GM19397 (cell line): ENCODE data around the gene PCYT1A.
"Not testable (repeated sequence)": the region's sequence is repeated elsewhere in the genome, so short reads cannot be mapped to it uniquely, and the experiment has no call there.

Source experiments
- ATAC-seq: cut with Tn5 transposase; IDR thresholded peaks from one replicate; pipeline ENCODE4 v1.9.1; 2021; ENCODE audit warnings: mild to moderate bottlenecking, moderate library complexity; ENCODE audit not compliant: unreplicated experiment

PCYT1A gene

GRCh38 chr3:196193736-196194541, 93.6 kb downstream of the PCYT1A start:
- ATAC-seq = no peak

GRCh38 chr3:196193133-196193735, 94.3 kb downstream of the PCYT1A start:
- no peak for ATAC-seq

GRCh38 chr3:196192524-196193051, 94.9 kb downstream of the PCYT1A start:
- peak; percentile 25 for ATAC-seq

GRCh38 chr3:196192036-196192523, 95.4 kb downstream of the PCYT1A start:
- ATAC-seq = peak; percentile 40

GRCh38 chr3:196189566-196190347, 97.8 kb downstream of the PCYT1A start:
- no peak for ATAC-seq

- no peak for ATAC-seq
Measured at GRCh38 chr3:196186651-196187573, 100.6 kb downstream of the PCYT1A start.

- no peak for ATAC-seq
Measured at GRCh38 chr3:196184881-196185280, 102.6 kb downstream of the PCYT1A start.

GRCh38 chr3:196184169-196184432, 103.4 kb downstream of the PCYT1A start:
- ATAC-seq = not testable (repeated sequence)

- ATAC-seq = no peak
Measured at GRCh38 chr3:196181127-196181546, 106.4 kb downstream of the PCYT1A start.

- no peak for ATAC-seq
Measured at GRCh38 chr3:196180346-196180745, 107.2 kb downstream of the PCYT1A start.
